Loucy (cell line): Measurements from ENCODE around the gene OCLN.
"Not testable (repeated sequence)": the region's sequence is repeated elsewhere in the genome, so short reads cannot be mapped to it uniquely, and the experiment has no call there.

Experiments used
- H2AFZ ChIP-seq: fragments of 200-600 bp; sonication (generic); 2 replicates; pipeline ENCODE4 v1.6.0; 2016; ENCODE audit warnings: antibody characterized with exemption, mild to moderate bottlenecking, low read length, moderate library complexity
- H3F3A ChIP-seq: fragments of 200-600 bp; 2 replicates; pipeline ENCODE4 v1.6.0; 2016; ENCODE audit warnings: antibody characterized with exemption, low read depth, mild to moderate bottlenecking
- H3K27me3 ChIP-seq: fragments of 200-600 bp; sonication (generic); 2 replicates; pipeline ENCODE4 v1.6.1; 2014; ENCODE audit warnings: low read length, mild to moderate bottlenecking; ENCODE audit not compliant: insufficient read depth, poor library complexity, severe bottlenecking
- H3K36me3 ChIP-seq: fragments of 200-600 bp; sonication (generic); 2 replicates; pipeline ENCODE4 v1.6.1; 2016; ENCODE audit warnings: low read length; ENCODE audit not compliant: insufficient read depth
- H3K4me1 ChIP-seq: fragments of 200-600 bp; sonication (generic); 2 replicates; pipeline ENCODE4 v1.5.1; 2014; ENCODE audit warnings: low read length, mild to moderate bottlenecking; ENCODE audit not compliant: insufficient read depth, poor library complexity, severe bottlenecking
- H3K4me2 ChIP-seq: fragments of 200-600 bp; sonication (generic); 2 replicates; pipeline ENCODE4 v1.6.0; 2014; ENCODE audit warnings: antibody characterized with exemption, low read length, low read depth, mild to moderate bottlenecking; ENCODE audit not compliant: poor library complexity, severe bottlenecking
- H3K4me3 ChIP-seq: fragments of 200-600 bp; sonication (generic); 2 replicates; pipeline ENCODE4 v1.5.1; 2014; ENCODE audit warnings: low read length, mild to moderate bottlenecking, mixed read lengths; ENCODE audit not compliant: poor library complexity, severe bottlenecking
- H3K79me2 ChIP-seq: fragments of 200-600 bp; sonication (generic); 2 replicates; pipeline ENCODE4 v1.6.1; 2014; ENCODE audit warnings: low read length; ENCODE audit not compliant: insufficient read depth
- H3K9ac ChIP-seq: fragments of 200-600 bp; sonication (generic); 2 replicates; pipeline ENCODE4 v1.6.0; 2014; ENCODE audit warnings: mild to moderate bottlenecking, low read depth, low read length, moderate library complexity; ENCODE audit not compliant: poor library complexity, severe bottlenecking
- H3K9me2 ChIP-seq: fragments of 200-600 bp; sonication (generic); replicated peaks from 2 replicates; pipeline ENCODE4 v1.6.1; 2016; ENCODE audit warnings: low read depth, low read length, mixed read lengths
- H3K9me3 ChIP-seq: fragments of 200-600 bp; sonication (generic); 2 replicates; pipeline ENCODE4 v1.6.1; 2014; ENCODE audit warnings: mild to moderate bottlenecking, antibody characterized with exemption, low read length, low read depth; ENCODE audit not compliant: insufficient read depth
- H4K20me1 ChIP-seq: fragments of 200-600 bp; sonication (generic); 2 replicates; pipeline ENCODE4 v1.6.0; 2014; ENCODE audit warnings: antibody characterized with exemption, low read length, mild to moderate bottlenecking; ENCODE audit not compliant: insufficient read depth, poor library complexity, severe bottlenecking
- CTCF ChIP-seq: fragments of 200-600 bp; sonication (generic); conservative IDR thresholded peaks from 2 replicates; pipeline ENCODE4 v1.5.1; 2014; ENCODE audit warnings: mild to moderate bottlenecking, antibody characterized with exemption, low read length
- EZH2phosphoT487 ChIP-seq: fragments of 200-600 bp; IDR thresholded peaks from 2 replicates; pipeline ENCODE4 v1.6.1; 2018; ENCODE audit warnings: antibody characterized with exemption, mild to moderate bottlenecking, moderate library complexity, borderline replicate concordance

OCLN gene

GRCh38 chr5:69477170-69477569 lies 15.4 kb upstream of the OCLN start:
- Histone ChIP-seq H3K36me3 (no peaks in the 10 kb centered on the region), H3F3A (no peaks in the 10 kb centered on the region), H3K4me2 (no peak overlapping the region), H2AFZ (0 out of 2 replicates have a peak overlapping the region, but pooled peaks have one; percentile 26), H4K20me1 (no peaks in the 10 kb centered on the region), H3K9me3 (no peaks in the 10 kb centered on the region), H3K4me3 (no peak overlapping the region), H3K9ac (no peak overlapping the region), H3K79me2 (no peaks in the 10 kb centered on the region), H3K4me1 (no peaks in the 10 kb centered on the region), H3K27me3 (no peaks in the 10 kb centered on the region), H3K9me2 (no peaks in the 10 kb centered on the region)
- TF ChIP-seq CTCF (no peak), EZH2phosphoT487 (no peak)

DNA sequence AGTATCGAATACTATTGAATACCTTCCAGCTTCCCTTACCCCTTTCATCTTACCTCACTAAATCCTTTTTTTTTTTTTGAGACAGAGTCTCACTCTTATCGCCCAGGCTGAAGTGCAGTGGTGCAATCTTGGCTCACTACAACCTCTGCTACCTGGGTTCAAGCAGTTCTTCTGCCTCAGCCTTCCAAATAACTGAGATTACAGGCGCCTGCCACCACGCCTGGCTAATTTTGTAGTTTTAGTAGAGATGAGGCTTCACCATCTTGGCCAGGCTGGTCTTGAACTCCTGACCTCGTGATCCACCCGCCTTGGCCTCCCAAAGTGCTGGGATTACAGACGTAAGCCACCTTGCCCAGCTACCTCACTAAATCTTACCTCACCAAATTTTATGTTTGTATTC lies 14.3 kb upstream of the OCLN start:
- not testable (repeated sequence) for H3K79me2 ChIP-seq, H3K9ac ChIP-seq, H3F3A ChIP-seq, H3K36me3 ChIP-seq, H3K9me3 ChIP-seq, H3K27me3 ChIP-seq, H2AFZ ChIP-seq, H3K4me2 ChIP-seq, H3K9me2 ChIP-seq, H3K4me1 ChIP-seq, H3K4me3 ChIP-seq, H4K20me1 ChIP-seq

- H3K79me2 ChIP-seq, result no peaks in the 10 kb centered on the region
- no peak overlapping the region for H2AFZ ChIP-seq
- no peaks in the 10 kb centered on the region for H3K36me3 ChIP-seq
- no peak overlapping the region for H3K9ac ChIP-seq
- H3K9me2 ChIP-seq, result no peaks in the 10 kb centered on the region
- no peaks in the 10 kb centered on the region for H3F3A ChIP-seq
- no peak overlapping the region for H3K4me2 ChIP-seq
- TF ChIP-seq CTCF, result no peak
- no peak for TF ChIP-seq EZH2phosphoT487
- H3K4me3 ChIP-seq, result no peak overlapping the region
- H3K4me1 ChIP-seq, result no peaks in the 10 kb centered on the region
- no peaks in the 10 kb centered on the region for H3K9me3 ChIP-seq
- no peaks in the 10 kb centered on the region for H3K27me3 ChIP-seq
- H4K20me1 ChIP-seq, result no peaks in the 10 kb centered on the region
Measured at GRCh38 chr5:69484891-69485290, 7.7 kb upstream of the OCLN start.

DNA sequence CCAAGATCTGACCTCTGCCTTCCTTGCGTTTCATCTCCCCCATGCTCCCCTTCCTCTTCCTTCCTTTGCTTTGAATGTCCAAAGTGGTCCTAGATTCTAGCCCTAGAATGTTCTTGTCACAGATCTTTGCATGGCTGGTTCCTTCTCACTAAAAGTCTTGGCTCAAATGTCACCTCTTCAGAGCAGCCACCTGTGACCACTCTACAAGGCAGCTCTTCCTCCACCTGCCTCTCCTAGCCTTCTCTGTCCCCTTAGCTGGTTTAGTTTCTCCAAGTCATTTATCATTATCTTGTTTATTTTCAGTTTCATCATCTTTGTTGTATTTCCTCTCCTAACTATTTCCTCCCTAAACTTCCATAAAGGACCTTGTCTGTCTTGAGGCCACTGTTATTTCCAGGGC lies 7.1 kb upstream of the OCLN start:
- Histone ChIP-seq H2AFZ (no peak overlapping the region), H3K36me3 (no peaks in the 10 kb centered on the region), H3K4me1 (no peaks in the 10 kb centered on the region), H3K4me3 (no peak overlapping the region), H3K9ac (no peak overlapping the region), H3F3A (no peaks in the 10 kb centered on the region), H3K9me2 (no peaks in the 10 kb centered on the region), H3K4me2 (no peak overlapping the region), H4K20me1 (no peaks in the 10 kb centered on the region), H3K27me3 (no peaks in the 10 kb centered on the region), H3K9me3 (no peaks in the 10 kb centered on the region), H3K79me2 (no peaks in the 10 kb centered on the region)
- no peak for TF ChIP-seq CTCF
- no peak for TF ChIP-seq EZH2phosphoT487
